Measurements from ENCODE around the gene SLC4A9. TPM values are rescaled to one million over a fixed set of nuclear protein-coding genes. Genes with fewer than 3 reads are reported as not detected.

The SLC4A9 gene
- total RNA-seq, result 0.13 TPM in 1 of 2 replicates, not detected in the other

GRCh38 chr5:140360101-140360500 is at the start of gene SLC4A9:
Gene SLC4A9 (plus strand): TSS chr5:140360194. CDS start chr5:140360237, 43 bp downstream.

DNA sequence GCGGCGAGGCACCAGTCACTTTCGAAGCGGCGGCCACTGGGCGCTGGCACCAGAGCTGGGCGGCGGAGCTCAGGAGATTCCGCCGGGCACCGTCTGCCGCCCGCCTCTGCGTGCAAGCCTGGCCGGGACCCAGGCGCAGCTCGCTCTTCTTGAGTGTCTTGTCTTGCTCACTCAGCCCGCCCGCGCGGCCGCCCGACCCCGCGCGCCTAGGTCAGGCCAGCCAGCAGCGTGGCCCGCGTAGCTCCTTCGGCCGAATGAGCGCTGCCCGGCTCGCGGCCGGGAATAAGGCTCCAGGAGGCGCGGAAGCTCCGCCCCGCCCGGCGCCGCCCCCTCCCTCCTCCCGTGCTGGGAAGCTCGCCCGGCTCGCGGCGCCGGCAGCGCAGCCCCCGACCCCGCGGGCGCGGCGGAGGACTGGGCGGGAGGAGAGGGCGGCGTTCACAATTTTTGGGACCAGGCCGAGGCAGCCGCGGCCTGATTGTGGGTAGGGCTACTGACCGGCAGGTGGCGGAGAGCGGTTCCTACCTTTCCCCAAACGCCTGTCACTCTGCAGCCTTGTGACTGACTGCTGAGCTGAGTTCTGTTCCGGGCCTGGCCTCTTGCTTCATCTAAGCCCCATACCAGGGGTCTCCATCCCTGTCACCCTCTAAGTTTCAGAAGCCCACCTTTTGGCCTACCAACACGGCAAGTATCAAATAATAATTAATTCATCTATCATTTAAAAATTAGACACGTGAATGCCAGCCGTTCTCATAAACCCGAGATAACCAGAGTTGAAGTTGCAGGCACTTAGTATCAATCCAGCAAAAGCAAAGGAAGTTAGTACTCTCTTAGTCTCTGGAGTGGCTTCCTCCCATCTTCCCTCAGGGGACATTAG is 13.4 kb upstream of the SLC4A9 start, which contains the start of gene HBEGF:
Gene HBEGF (minus strand): TSS at position 256 of the 874 bp plus-strand sequence. CDS start 275 bp downstream, outside the sequence.

DNA sequence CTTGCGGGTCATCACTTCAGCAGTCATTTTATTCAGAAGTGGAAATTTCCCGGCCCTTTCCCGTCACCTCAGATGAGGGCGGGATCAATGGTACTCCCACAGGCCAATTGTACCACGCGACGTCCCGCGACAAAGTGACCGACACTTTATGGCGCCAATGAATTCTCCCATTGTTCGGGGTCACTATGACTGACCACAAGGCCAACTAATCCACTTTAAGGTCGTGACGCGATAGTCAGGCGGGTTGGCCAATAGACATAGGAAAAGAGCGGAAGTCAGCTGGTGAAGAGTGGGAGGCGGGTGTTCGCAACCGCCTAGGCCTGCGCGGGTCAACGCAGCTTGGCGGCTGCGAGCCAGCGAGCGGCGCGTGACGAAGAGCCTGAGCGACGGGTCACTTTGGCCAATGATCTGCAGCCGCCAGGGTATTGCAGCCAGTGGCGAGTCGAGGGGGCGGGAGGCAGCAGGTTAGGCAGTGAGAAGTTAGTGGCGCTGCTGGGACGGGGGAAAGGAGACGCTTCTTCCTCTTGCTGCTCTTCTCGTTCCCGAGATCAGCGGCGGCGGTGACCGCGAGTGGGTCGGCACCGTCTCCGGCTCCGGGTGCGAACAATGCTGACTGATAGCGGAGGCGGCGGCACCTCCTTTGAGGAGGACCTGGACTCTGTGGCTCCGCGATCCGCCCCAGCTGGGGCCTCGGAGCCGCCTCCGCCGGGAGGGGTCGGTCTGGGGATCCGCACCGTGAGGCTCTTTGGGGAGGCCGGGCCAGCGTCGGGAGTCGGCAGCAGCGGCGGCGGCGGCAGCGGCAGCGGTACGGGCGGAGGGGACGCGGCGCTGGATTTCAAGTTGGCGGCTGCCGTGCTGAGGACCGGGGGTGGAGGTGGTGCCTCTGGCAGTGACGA is 41.6 kb downstream of the SLC4A9 start, which contains the start of gene ANKHD1:
Gene ANKHD1 (plus strand): TSS at position 472 of the 896 bp plus-strand sequence. CDS start 135 bp downstream, at position 607.

Other genes with a start within 250 kb of the SLC4A9 start
- 2.3 and 4.4 TPM in 2 replicates for gene PURA, start 246.1 kb upstream of the SLC4A9 start, total RNA-seq
- 0.65 and 2.2 TPM in 2 replicates for gene IGIP, start 234.3 kb upstream of the SLC4A9 start, total RNA-seq
- 41.6 and 77.2 TPM in 2 replicates for gene CYSTM1, start 185.0 kb upstream of the SLC4A9 start, total RNA-seq
- 164 and 215 TPM in 2 replicates for gene PFDN1, start 57.1 kb upstream of the SLC4A9 start, total RNA-seq
- 26.5 and 34.9 TPM in 2 replicates for gene HBEGF, start 13.6 kb upstream of the SLC4A9 start, total RNA-seq
- gene ANKHD1, start 41.6 kb downstream of the SLC4A9 start, total RNA-seq, result 32.4 and 41.5 TPM in 2 replicates
- gene EIF4EBP3, start 187.5 kb downstream of the SLC4A9 start, total RNA-seq, result 0.98 and 6.3 TPM in 2 replicates
- 31.4 and 35.8 TPM in 2 replicates for gene SRA1, start 197.3 kb downstream of the SLC4A9 start, total RNA-seq
- 8.8 and 22.8 TPM in 2 replicates for gene APBB3, start 204.4 kb downstream of the SLC4A9 start, total RNA-seq
- gene SLC35A4, start 204.6 kb downstream of the SLC4A9 start, total RNA-seq, result 53.8 and 57.8 TPM in 2 replicates

All from mesangial cell (primary cell).